GM19467 (cell line): ENCODE measurements around the gene NACC2.

Experiments
- ATAC-seq: cut with Tn5 transposase; IDR thresholded peaks from one replicate; pipeline ENCODE4 v1.9.1; 2021; ENCODE audit warnings: mild to moderate bottlenecking, moderate library complexity; ENCODE audit not compliant: unreplicated experiment

NACC2 gene

DNA sequence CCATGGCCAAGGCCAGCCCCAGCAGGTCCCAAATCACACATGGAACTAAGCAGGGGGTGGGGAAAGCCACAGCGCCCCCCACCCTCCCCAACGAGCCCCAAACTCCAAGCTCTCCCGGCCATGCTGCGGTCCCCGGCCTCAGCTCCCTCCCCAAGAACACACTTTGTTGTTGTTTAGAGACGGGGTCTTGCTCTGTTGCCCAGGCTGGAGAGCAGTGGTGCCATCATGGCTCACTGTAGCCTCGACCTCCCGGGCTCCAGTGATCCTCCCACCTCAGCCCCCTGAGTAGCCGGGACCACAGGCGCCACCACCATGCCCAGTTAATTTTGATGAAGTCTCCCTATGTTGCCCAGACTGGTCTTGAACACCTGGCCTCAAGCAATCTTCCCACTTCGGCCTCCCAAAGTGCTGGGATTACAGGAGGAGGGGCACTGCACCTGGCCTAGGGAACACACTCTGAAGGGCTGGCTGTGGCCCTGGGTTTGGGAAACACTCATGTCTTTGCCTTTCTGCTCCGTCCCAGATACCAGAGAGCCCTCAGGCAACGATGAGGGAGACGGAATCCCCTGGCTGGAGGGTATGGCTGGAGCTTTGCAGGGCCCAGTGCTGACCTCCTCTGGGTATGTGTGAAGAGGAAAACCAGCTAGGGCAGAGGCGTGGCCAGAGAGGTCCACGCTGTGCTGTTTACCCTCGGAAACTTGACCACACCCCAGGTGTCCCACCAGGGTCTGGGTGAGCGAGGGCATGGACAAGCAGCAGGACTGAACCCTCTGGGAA lies 80.8 kb downstream of the NACC2 start:
- ATAC-seq, result no peak

DNA sequence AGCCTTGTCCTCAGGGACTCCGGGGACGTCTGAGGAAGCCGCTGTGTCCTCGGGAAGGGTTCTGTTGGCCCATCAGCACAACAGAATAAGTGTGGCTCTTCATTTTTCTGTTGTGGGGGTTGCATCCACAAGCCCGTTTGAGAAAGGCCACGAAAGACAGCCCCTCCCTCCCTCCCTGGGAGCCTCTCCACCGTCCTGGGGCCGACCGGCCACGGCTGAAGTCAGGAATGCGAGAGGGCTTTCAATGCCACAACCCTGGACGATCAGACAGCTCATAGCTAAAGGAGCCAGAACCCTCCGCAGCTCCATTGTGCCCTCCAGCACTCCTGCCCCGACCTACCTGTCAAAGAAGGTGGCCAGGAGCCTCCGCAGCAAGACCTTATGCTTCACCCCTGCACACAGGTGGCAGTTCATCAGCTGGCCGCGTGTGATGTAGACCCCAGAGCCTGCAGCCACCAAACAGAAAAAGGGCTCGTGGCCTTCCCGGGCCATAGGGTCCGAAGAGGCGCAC lies 81.5 kb downstream of the NACC2 start:
- ATAC-seq, result no peak

DNA sequence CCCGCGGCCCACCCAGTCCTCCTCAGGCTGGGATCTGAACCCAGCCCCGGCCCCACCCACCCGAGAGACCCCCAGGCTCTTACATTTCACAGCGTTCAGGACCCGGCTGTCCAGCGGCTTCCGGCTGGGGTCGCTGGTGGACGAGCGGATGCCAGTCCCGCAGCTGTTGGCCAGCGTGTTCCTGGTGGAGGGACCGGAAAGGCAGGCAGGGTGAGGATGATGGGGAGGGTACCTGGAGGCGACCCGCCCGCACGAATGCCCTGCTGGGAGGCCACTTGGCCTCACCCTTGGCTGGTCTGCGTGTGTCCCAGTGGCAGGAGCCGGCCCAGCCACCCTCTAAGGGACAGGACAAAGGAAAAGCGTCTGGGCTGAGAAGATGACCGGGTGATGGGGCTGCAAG lies 82.0 kb downstream of the NACC2 start:
- no peak for ATAC-seq

DNA sequence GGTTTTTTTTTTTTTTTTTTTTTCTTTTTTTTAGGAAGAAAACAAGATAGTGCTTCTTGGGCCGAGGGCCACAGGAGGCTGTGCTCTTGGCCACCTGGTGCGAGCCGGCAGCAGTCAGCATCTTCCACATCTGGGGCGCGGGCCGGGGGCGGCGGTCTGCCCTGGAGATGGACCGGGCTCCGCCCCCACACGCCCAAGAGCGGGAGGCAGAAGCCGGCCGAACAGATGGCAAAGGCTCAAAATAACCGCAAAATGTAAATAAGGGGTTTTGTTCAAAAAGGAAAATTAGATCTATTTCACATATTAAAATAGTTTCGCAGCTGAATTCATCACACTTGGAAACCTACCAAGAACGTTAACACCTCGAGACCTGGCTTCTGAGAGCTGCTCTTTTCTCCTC lies 82.4 kb downstream of the NACC2 start:
- ATAC-seq, result no peak

DNA sequence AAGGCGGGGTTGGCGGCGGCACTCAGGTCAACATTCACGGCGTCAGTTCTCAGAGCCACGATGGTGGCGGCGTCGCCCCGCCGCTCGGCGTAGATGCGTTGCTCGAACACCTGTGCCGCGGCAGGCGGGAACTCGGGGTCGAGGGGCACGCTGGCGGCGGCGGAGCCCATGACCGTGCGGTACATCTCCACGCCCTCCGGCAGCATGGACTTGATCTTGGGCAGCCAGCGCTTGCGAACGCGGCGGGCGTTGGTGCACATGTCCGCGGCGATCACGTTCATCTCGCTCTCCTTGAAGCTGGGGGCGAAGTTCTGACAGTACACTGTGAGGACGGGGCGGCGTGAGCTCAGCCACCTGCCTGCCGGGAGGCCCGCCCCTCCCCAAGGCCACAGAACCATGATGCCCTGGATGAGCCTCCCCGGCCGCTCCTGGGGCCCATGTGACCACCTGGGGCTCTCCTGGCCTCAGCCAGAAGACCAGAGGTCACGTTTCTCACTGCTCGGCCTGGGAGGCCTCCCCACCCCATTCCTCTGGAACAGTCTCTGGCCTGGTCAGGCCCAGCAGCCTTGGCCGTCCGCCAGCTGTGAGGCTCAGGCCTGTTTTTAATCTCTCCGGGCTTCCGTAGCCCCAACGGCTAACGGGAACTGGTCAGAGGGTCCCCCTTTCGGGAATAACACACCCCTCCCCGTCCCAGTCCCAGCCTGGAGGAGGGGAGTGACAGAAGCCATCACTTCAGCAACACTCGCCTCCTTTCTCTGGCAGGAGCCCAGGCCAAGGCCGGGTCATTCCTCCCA lies 83.2 kb downstream of the NACC2 start:
- ATAC-seq, result no peak

DNA sequence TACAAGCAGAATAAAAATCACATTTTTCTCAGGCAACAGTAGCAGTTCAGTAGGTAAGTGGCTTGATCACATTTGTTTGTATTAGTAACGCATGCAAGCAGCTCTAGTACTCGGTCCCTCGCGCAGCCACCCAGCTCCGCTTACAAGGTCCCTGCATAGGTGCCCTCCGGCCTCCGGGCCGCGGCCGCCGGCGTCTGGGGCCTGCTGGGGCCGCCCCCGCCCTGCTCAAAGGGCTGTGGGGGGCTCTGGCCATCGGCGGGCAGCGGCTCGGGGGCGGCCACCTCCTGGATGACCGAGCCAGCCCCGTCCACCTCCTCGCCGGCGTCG lies 83.8 kb downstream of the NACC2 start:
- ATAC-seq, result no peak

DNA sequence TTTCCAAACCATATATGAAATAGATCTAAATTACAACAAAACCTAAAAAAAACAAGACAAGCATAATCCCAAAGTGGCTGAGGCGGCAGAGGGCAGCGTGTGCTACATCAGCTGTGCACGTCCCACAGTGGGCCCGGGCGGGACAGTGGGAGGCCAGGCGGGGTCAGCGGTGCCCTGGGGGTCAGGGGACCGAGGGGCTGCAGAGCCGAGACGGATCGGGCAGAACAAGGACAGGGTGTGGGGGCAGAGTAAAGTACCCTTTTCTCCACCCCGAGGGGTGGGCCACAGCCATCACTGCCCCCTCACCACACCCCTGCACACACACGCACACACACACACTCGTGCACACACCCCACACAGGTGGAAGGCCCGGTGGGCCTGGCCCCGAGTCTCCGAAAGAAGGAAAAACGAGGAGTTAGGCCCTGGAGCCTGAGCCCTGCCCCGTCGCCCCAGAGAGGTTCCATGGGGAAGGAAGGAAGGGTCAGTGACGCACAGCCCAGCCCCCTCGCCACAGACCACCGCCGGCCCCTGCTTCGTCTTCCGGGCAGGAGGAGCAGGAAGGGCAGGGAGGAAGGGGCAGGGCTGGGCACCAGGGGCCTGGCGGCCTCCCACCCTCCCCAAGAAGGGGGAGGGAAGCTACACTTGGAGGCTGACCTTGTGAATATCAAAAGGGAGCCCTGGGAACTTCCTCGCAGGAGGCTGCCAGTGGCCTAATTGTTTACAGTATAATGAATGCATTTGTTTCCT lies 84.3 kb downstream of the NACC2 start:
- ATAC-seq, result no peak

DNA sequence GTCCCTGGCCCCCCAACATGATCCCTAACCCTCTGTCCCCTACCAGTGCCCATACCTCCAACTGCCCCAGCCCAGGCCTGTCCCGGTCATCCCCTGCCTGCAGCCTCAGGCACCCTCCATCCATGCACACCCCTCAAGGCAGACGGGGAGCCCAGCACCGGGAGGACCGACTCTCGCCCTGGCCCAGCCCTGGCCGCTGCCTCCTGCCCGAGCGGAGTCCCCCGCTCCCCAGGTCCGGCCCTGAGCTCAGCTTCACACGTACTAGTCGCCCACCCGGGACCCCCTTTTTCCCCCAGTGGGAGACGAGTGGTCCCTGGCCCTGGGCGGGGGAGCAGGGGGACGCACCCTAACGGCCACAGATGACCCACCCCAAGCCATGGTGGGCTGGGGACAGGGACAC lies 84.9 kb downstream of the NACC2 start:
- no peak for ATAC-seq

DNA sequence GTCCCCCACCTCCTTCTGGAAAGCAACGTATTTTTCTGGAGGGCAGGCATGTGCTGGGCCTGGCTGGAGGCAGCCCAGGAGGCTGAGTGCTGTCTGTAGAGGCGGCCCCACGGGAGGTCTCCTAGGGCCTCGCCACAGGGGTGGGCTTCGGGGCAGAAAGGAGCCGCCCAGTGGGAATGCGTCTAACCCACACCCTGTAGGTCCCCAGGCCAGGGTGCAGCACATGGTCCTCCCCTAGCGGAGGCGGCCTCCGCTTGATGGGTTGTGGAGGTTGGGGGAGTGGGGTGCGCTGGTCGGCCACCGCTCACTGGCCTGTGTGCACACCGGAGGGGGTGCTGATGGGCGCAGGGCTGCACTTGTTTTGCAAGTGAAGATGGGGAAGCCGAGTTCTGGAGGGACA lies 85.6 kb downstream of the NACC2 start:
- no peak for ATAC-seq

DNA sequence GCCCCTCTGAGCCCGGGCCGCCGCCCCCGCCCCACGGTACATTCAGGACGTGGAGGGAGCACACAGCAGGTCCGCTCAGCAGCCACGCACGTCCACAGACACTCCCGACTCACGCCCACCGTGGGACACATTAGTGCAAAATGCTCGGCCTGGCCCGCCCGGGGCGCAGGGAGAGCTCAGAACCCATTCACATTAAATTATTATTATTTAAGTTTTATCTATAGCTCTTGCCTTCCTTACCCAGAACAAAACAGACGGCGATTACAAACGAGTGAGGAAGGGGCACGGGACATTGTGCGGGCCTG lies 86.4 kb downstream of the NACC2 start:
- ATAC-seq, result no peak

DNA sequence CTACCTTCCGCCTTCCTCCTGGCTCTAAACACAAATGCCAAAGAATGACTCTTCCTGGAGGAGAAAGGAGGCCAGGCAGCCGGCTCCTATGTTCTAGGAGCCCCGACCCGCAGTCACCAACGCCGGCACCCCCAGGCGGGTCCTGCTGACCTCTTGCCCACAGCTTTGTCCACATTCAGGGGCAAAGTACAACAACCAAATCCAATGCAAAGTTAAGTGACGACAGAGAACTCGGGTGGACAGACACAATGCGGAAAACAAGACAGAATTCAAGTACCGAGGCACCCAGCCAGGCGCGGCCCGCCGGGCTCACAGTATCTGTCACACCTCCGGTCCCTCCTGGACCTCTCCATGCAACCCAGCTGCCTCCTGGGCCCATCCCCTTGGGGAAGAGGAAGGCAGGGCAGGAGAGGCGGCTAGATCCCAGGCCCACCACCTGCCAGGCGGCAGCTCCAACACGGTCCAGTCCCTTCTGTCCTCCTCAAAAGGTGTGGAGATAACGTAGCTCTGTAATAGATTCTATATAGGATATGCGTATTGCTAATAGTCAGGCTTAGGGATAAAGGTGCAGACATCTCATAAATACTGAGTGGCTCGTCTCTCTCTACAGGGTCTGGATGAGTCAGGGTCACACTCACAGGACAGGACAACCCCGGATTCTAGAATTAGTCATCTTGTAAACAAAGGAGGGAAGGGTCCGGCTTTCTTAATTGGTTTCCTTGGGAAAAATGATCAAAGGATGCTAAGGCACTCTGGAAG lies 87.0 kb downstream of the NACC2 start:
- ATAC-seq, result no peak

DNA sequence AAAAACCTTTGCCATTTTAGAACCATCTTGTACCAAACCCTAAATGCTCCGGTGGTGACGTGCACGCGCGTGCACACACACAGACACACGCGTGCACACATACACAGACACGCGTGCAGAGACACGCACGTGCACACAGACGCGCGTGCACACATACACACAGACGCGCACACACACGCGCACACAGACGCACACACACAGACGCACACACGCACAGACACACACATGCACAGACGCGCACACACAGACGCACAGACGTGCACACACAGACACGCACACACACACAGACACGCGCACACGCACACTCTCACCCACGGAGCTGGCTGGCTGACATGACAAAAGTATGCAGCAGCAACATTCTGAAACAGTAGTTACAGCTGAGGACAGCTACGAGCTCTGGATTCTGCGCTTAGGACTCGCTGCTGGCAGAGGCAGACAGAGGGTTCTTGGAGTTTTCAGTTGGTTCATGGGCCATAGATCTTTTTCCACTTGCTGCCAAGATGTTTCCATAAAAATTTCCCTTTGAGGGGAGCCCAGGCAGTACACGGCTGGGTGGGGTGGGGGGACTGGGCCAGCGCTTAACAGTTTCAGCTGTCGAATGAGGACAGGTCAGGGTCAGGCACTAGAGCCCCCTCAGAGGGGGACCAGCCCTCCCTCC lies 87.7 kb downstream of the NACC2 start:
- no peak for ATAC-seq

DNA sequence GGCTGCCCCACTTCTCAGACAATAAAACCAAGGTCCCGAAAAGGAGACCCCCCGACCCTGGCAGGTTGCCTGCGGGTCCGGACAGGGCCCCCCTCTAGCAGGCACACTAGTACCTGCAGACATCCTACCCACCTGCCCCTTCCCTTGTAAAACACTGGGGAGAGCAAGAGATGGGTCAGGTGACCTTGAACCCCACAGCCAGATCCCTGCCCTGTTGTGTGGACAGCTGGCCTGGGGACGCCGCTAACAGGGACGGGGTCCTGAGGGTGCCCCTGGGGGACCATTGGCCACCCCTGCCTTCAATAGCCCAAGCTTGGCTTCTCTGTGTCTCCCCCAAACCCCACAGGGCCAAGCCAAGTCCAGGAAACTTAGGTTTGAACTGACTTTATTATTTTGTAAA lies 88.9 kb downstream of the NACC2 start:
- no peak for ATAC-seq

DNA sequence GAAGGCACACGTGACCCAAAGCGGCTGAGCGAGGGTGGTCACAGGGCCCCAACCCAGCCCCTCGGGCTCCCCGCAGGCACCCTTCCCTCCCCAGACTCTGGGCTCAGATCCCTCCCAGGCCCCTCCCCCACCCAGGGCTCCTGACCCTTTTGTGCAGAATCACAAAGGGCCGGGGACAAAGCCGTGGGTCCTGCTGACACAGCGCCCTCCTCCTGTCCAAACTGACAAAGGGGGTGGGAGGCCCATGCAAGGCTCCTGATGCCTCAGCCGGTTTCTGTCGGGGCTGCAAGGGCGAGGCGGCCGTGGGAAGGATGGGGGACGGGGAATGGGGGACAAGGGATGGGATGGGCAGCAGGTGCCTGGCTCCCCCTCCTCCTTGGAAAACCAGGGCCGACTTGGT lies 90.4 kb downstream of the NACC2 start:
- no peak for ATAC-seq

DNA sequence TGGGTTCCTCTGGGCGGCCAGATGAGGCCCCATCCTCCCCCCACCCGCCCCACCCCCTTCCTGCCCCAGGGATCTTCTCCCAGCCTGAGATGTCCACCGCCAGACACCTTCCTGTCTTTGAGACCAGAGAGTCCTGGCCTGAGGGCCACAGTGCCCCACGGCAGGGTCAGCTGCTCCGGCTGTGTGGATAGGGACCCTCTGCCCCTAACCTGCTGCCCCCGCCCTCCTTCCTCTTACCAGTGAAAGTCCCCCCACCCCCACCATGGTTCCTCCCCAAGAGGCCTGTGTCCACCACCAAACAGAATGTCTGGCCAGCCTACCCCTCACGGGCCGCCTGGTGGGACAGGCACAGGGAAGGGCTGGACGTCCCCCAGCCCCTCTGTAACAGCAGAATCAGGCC lies 90.9 kb downstream of the NACC2 start:
- ATAC-seq, result no peak

DNA sequence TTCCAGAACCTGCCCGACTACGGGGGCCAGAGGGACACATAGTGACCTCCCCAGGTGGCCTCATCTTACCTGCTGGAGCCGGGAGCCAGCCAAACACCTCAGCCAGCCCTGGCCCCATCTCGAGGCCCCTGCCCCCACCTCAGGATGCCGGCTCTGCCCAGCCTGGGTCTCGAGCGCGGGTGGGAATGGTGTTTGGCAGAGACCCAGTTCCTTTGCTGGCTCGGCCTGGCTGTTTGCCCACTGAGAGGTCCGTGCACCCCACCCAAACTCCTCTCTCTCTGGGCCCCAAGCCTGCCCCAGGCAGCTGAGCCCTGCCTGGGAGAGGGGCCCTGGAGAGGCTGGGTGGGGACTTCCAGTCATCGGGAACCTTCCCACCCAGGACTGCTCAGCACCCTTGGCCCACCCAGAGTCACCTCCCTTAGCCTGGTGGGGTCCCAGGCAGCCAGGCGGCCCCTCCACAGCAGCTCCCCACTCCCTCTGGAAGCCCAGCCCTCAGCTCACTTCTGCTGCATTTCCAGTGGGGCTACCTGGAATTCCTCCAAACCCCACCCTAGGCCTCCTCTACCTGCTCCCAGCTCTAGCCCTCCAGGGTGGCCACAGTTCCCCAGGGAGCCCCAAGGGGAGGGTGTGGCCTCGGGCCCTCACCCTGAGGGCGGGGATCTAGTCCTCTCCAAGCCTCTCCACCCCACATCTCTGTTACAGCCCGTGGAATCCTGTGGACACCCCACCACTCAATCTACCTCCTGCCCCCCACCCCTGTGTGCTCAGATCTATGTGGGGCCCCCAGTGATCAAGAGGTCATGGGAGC lies 91.5 kb downstream of the NACC2 start:
- ATAC-seq, result no peak

DNA sequence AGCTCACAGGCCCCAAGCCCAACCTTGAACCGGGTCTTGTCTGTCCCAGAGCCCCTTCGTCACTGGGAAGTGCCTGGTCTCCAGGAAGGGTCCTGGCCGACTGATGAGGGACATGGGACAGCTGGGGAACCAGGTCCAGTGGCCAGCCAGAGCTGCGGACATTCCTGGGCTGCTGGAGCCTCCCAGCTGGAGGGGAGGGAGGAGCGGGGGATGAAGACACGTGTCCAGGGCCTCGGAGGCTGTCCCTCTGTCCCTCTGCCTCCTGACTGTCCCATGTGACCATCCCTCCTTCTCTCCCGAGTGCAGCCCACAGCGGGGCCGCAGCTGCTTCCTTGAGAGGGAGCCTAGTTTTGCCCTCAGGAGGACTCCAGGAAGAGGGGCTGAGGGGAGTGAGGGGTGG lies 92.2 kb downstream of the NACC2 start:
- no peak for ATAC-seq

DNA sequence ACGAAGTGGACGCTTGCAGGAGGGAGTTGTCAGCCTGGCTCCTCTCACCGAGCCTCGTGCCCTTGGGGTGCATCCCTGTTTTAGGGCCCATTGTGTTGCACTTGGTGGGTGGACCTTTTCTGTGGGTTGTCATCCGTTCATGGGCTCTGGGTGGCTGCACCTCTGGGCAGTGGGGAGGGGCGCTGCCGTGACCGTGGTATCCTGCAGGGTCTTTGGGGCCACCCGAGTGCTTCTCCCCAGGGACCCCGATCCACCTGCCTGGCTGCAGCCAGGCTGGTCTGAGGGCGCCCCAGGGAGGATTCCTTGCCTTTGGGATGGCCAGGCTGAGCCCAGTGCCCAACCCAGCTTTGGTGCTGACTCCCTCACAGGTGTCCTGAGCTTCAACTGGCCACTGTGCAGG lies 92.9 kb downstream of the NACC2 start:
- ATAC-seq, result no peak

DNA sequence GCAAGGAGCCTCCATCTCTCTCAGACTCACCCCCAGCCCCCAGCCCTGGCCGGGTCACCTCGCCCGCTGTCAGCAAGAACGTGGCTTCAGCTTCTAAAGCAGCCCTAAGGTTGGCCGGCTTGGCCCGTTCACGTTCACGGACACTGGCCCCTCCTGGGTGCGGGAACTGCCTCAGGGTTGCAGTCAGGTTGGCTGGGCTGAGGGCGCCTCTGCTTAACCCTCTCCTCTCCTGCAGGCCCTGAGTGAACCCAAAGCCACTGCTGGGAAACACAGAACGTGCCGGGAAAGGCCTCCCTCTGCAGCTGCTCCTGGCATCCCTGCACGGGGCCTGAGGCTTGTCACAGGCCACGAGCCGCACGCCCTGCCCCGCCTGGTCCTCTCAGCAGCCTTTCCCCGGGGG lies 93.9 kb downstream of the NACC2 start:
- ATAC-seq, result no peak
